ENCODE measurements around the gene TRAF7. TPM values are rescaled to one million over a fixed set of nuclear protein-coding genes. Genes with fewer than 3 reads are reported as not detected.

Gene TRAF7
- total and polyA plus RNA-seq, 9 donors: 13.3 to 68.0 (median 45.5) TPM

DNA sequence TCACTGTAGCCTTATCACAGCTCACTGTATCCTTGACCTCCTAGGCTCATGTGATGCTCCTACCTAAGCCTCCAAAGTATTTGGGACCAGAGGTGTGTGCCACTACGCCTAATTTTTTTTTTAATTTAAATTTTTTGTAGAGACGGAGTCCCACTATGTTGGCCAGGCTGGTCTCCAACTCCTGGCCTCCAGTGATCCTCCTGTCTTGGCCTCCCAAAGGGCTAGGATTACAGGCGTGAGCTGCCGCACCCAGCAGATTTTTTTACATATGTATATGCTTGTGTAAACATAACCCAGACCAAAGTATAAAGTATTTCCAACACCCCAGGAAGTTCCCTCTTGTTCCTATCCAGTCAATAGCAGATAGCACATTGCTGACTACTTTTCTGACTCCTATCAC lies 60.7 kb downstream of the TRAF7 start:
- Histone ChIP-seq H3K27me3 (no peaks in the 10 kb centered on the region), H3K27ac (no peak overlapping the region), H3K4me1 (ENCODE audit: insufficient read depth) (peaks cover 8% of the 10 kb centered on the region), H3K9me3 (no peaks in the 10 kb centered on the region), H3K4me3 (no peak overlapping the region), H3K36me3 (no peaks in the 10 kb centered on the region)
- intact Hi-C loops (cut with DNase I): no loop called here
- TF ChIP-seq EP300 (IDR thresholded peaks at IDR 0.05): no peak
- TF ChIP-seq POLR2A (IDR thresholded peaks at IDR 0.05): no peak
- TF ChIP-seq, protein P1, sequence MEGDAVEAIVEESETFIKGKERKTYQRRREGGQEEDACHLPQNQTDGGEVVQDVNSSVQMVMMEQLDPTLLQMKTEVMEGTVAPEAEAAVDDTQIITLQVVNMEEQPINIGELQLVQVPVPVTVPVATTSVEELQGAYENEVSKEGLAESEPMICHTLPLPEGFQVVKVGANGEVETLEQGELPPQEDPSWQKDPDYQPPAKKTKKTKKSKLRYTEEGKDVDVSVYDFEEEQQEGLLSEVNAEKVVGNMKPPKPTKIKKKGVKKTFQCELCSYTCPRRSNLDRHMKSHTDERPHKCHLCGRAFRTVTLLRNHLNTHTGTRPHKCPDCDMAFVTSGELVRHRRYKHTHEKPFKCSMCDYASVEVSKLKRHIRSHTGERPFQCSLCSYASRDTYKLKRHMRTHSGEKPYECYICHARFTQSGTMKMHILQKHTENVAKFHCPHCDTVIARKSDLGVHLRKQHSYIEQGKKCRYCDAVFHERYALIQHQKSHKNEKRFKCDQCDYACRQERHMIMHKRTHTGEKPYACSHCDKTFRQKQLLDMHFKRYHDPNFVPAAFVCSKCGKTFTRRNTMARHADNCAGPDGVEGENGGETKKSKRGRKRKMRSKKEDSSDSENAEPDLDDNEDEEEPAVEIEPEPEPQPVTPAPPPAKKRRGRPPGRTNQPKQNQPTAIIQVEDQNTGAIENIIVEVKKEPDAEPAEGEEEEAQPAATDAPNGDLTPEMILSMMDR (IDR thresholded peaks at IDR 0.05): no peak
- 93 to 95% (median 95%) methylated on average over 4 of the region's 4 CpGs for WGBS, 3 donors
- DNase-seq: no peak

DNA sequence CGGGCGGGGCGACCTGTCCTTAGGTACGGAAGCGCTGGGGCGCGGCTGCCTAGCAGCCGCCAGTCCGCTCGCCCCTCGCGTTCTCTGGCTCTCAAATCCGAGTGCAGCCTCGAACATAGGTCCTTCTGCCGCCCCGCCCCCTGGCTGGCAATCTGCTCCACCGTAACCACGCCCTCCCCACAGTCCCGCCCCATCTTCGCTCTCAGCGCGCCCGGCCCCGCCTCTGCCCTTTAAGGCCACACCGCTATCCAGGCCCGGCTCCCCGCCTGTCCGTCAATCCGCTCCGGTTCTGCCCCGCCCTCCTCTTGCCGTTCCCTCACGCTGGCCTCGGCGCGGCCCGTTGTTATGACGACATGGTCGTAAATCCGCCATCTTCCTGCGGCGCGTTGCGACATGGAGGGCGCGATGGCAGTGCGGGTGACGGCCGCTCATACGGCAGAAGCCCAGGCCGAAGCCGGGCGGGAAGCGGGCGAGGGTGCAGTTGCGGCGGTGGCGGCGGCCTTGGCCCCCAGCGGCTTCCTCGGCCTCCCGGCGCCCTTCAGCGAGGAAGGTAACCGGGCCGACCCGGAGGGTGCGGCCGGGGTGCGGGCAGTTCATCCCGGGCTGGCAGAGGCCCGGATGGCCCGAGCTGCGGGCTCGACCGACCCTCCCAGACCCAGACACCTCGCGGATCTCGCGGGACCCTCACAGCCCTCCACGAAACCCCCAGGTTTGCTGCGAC lies 67.8 kb downstream of the TRAF7 start, which contains the start of gene E4F1:
Gene E4F1 (plus strand): TSS at position 371 of the 721 bp plus-strand sequence. CDS start 23 bp downstream, at position 394.
- peak; percentile 47 for TF ChIP-seq EP300 (IDR thresholded peaks at IDR 0.05)
- TF ChIP-seq, protein P1 (IDR thresholded peaks at IDR 0.05): no peak
- TF ChIP-seq POLR2A (IDR thresholded peaks at IDR 0.05): peak; percentile 90
- peak within 1 kb of the TSS; percentile 8 to 55 for H3K27ac ChIP-seq
- H3K9me3 ChIP-seq: no peaks in the 10 kb centered on the region
- WGBS, 3 donors: 0% methylated on average over 58 to 82 of the region's 82 CpGs
- intact Hi-C loops (cut with DNase I): no loop called here
- H3K27me3 ChIP-seq: no peaks in the 10 kb centered on the region
- DNase-seq: peak; percentile 99
- H3K4me1 ChIP-seq (ENCODE audit: insufficient read depth): peaks cover 5% of the 10 kb centered on the region
- H3K4me3 ChIP-seq: peak within 1 kb of the TSS; percentile 89
- H3K36me3 ChIP-seq: no peaks in the 10 kb centered on the region

DNA sequence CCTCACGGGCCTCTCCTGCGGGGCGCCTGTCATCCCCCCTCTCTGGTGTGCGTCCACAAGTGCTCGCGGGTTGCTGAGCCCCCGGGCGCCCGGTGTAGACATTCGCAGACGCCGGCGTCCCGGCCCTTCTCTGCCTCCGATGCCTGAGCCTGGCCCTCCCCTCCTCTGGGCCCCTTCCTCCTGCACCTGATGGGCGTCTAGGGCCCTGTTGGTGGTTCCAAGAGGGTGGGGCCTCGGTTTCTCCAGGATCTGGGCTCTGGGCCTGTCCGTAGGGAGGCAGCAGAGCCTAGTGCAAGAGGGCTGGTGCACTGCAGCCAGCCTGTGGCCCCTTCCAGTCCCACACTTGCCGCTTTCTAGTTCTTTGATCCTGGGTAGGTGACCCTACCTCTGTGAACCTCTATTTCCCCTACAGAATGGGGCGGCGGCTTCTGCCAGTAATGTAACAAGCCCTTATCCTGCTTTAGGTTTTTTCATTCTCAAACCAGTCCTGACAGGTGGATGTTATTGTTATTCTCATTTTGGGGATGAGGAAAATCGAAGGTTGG lies 68.4 kb downstream of the TRAF7 start:
- DNase-seq: peak in 2 of 5 donors; percentile 58 to 63
- intact Hi-C loops (cut with DNase I): no loop called here
- no peaks in the 10 kb centered on the region for H3K27me3 ChIP-seq
- peaks cover 5% of the 10 kb centered on the region for H3K4me1 ChIP-seq (ENCODE audit: insufficient read depth)
- peak overlapping the region; percentile 89 for H3K4me3 ChIP-seq
- H3K27ac ChIP-seq: peak overlapping the region; percentile 8 to 55
- 5 to 6% (median 5%) methylated on average over 22 of the region's 22 CpGs for WGBS, 3 donors
- H3K36me3 ChIP-seq: no peaks in the 10 kb centered on the region
- TF ChIP-seq EP300 (IDR thresholded peaks at IDR 0.05) (no peak), POLR2A (IDR thresholded peaks at IDR 0.05) (no peak)
- TF ChIP-seq, protein P1 (IDR thresholded peaks at IDR 0.05): no peak
- no peaks in the 10 kb centered on the region for H3K9me3 ChIP-seq

DNA sequence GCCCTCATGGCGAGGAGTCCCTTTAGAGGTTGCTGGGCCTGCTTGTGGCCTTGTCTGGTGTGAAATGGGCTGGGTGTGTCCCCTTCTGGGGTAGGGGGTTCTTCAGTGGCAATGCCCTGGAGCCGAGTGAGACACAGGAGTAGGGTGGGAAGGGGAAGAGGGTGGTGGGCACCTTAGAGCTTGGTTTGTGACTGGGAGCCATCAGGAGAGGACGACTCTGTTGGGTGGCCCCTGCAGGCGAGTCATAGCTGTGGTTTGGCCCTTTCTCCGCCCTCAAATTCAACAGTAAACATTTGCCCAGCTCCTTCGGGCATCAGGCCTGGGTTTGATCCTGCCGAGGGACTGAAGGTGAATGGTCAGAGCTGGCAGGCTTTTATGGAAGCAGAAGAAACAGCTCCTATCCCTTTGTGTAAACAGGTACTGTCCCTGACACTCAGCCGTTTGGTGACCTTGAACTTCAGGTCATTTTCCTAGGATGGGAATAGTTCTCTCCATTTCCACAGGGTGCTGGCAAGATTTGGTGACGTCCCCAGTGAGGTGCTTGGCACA lies 70.7 kb downstream of the TRAF7 start:
- no peaks in the 10 kb centered on the region for H3K27me3 ChIP-seq
- no peaks in the 10 kb centered on the region for H3K9me3 ChIP-seq
- intact Hi-C loops (cut with DNase I): no loop called here
- H3K36me3 ChIP-seq: no peaks in the 10 kb centered on the region
- WGBS, 3 donors: 46 to 62% (median 47%) methylated on average over 9 of the region's 9 CpGs
- H3K4me3 ChIP-seq: no peak overlapping the region
- no peak overlapping the region for H3K27ac ChIP-seq
- peaks cover 5% of the 10 kb centered on the region for H3K4me1 ChIP-seq (ENCODE audit: insufficient read depth)
- TF ChIP-seq EP300 (IDR thresholded peaks at IDR 0.05): no peak
- DNase-seq: no peak

DNA sequence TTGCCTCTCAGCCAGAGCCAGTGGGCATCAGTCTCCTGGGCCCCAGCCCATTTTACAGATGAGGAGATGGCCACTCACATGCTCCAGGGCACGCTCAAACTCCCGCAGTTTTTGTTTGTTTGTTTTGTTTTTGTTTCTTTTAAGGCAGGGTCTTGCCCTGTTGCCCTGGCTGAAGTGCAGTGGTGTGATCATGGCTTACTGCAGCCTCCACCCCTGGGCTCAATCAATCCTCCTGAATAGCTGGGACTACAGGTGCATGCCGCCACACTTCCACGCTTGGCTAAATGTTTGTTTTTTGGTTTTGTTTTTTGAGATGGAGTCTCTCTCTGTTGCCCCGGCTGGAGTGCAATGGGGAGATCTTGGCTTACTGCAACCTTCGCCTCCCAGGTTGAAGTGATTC lies 71.3 kb downstream of the TRAF7 start:
- Histone ChIP-seq H3K36me3 (no peaks in the 10 kb centered on the region), H3K27ac (no peak overlapping the region)

More for the DNA sequence above, 71.3 kb downstream of the TRAF7 start:
- Histone ChIP-seq H3K4me1 (ENCODE audit: insufficient read depth) (peaks cover 5% of the 10 kb centered on the region), H3K9me3 (no peaks in the 10 kb centered on the region), H3K27me3 (no peaks in the 10 kb centered on the region), H3K4me3 (no peak overlapping the region)
- 84 to 87% (median 84%) methylated on average over 6 of the region's 6 CpGs for WGBS, 3 donors
- intact Hi-C loops (cut with DNase I): no loop called here
- TF ChIP-seq POLR2A (IDR thresholded peaks at IDR 0.05) (no peak), EP300 (IDR thresholded peaks at IDR 0.05) (no peak)
- TF ChIP-seq, protein P1 (IDR thresholded peaks at IDR 0.05): no peak
- no peak for DNase-seq

Measured in ovary (tissue), 9 donors.